HG03159 (cell line): ENCODE results near the gene FAM168B.
"Not testable (repeated sequence)": the region's sequence is repeated elsewhere in the genome, so short reads cannot be mapped to it uniquely, and the experiment has no call there.

Experiments used
- ATAC-seq: cut with Tn5 transposase; IDR thresholded peaks from one replicate; pipeline ENCODE4 v1.9.1; 2021; ENCODE audit warnings: mild to moderate bottlenecking, moderate library complexity; ENCODE audit not compliant: unreplicated experiment

FAM168B gene, protein sequence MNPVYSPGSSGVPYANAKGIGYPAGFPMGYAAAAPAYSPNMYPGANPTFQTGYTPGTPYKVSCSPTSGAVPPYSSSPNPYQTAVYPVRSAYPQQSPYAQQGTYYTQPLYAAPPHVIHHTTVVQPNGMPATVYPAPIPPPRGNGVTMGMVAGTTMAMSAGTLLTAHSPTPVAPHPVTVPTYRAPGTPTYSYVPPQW

DNA sequence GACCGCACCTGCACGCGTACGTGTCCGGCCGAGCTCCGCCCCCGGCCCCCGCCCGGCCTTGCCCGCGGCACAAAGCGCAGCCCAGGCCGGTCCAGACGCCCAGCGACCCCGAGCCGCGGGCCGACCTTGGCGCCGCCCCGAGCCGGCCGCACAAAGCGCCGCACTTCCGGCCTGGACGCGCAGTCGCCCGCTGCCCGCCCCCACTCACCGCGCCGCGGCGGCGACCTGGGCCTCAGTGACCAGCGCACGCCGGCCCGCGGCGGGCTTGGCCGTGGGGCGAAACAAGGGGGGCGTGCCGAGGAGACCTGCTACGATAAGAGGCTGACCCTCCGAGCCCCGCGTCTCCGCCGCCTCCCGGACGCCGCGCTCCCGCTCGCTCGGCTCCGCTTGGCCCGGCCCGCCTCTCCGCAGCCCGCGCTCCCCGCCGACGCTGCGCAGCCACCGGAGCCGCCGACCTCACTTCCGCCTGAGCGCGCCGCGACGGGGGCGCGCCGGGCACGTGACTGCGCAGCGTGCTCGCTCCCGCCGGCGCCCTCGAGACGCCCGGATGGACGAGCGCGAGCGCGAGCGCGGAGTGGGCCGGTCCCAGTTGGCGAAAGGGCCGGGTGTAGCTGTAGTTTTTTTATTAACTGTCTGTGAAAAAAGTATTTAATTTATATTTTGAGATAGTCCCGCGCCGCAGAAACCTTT is at the start of gene FAM168B:
TSS of gene FAM168B (minus strand) at position 455 of the 690 bp plus-strand sequence. CDS start 10,814 bp downstream, outside the sequence.
- peak; percentile 79 for ATAC-seq

DNA sequence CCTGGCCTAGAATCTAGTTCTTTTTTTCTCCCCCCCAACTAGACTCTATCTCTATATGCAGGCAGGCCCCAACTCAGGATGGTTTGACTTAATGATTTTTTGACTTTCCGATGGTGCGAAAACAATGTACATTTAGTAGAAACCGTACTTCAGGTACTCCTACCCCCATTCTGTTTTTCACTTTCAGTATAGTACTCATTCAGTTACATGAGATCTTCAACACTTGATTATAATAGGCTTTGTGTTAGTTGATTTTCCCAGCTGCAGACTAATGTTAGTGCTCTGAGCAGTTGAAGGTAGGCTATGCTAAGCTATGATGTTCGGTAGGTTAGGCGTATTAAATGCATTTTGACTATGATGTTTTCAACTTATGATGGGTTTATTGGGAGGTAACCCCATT is 49.6 kb upstream of the FAM168B start:
- ATAC-seq = no peak

- ATAC-seq = no peak
These were observed 47.3 kb upstream of the FAM168B start for GRCh38 chr2:131140581-131140980.

- ATAC-seq = no peak
These were observed 39.5 kb upstream of the FAM168B start for GRCh38 chr2:131132729-131133128.

DNA sequence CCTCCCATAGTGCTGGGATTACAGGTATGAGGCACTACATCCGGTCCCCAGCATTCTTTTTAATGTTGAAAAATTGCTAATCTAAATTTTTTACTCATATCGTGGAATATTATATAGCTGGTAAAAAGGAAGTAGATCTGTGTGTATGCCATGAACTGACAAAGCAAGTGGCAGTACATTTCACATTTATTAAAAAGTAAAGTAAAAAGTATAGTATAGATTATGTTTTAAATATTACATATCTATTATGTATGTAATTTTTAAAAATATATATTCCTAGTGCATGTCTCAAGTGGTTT is 37.0 kb upstream of the FAM168B start:
- no peak for ATAC-seq

DNA sequence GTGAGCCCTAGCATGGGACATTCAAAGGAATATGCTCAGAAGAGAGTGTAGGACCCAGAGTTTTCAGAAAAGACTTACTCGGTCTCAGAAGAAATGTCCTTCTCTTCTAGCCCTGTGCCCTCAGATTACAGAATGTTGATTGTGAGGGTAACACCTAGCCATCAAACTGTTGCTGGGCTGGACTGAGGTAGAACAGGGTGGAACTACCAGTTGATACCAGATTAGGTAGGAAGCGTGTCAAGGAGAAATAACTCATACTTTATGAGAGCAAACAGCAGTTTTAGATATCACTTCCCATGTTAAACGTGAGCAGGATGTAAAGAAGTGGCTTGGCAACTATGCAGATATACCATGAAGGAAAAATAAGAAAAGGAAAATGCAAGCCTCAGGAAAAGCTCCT is 34.7 kb upstream of the FAM168B start:
- no peak for ATAC-seq

- ATAC-seq = no peak
These were observed 33.8 kb upstream of the FAM168B start for GRCh38 chr2:131127076-131127475.

DNA sequence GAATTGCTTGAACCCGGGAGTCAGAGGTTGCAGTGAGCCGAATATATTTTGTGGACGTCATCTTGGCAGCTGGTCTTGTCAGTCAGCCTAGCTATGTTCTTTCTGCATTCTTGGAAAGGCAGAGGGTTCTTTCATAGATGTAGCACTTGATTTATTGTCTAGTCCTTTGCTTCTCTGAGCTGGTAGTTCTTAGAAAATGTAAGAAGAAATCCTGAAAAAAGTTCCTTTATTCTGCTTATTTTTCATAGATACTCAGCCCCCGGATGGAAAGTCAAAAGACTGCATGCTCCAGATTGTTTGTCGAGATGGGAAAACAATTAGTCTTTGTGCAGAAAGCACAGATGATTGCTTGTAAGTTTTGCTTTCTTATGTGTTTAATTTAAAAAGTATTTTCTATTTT is 33.2 kb upstream of the FAM168B start:
- no peak for ATAC-seq

GRCh38 chr2:131125195-131125757 is 32.0 kb upstream of the FAM168B start:
- ATAC-seq = no peak

GRCh38 chr2:131123192-131123591 is 29.9 kb upstream of the FAM168B start:
- ATAC-seq = no peak

DNA sequence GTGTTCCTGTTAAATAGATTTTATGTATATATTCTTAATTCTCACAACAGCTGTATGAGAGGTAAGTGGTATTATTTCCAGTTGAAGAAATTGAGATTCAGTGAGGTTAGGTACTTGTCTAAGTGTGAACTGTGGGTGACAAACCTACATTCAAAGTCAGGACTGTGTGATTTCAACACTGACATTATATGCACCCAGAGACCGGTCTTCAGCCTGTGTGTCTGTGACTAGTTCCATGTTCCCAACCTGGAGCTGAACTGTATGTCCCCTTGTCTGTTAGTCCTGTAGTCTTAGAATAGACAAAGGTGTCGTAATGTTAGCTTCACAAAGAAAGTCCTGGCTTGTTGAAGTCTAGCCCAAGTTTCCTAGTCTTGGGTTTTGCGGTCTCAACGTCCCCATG is 29.2 kb upstream of the FAM168B start:
- no peak for ATAC-seq

- no peak for ATAC-seq
These were observed 28.2 kb upstream of the FAM168B start for GRCh38 chr2:131121464-131121863.

- ATAC-seq = no peak
These were observed 27.6 kb upstream of the FAM168B start for GRCh38 chr2:131120815-131121317.

- ATAC-seq = no peak
These were observed 22.5 kb upstream of the FAM168B start for GRCh38 chr2:131115752-131116151.

DNA sequence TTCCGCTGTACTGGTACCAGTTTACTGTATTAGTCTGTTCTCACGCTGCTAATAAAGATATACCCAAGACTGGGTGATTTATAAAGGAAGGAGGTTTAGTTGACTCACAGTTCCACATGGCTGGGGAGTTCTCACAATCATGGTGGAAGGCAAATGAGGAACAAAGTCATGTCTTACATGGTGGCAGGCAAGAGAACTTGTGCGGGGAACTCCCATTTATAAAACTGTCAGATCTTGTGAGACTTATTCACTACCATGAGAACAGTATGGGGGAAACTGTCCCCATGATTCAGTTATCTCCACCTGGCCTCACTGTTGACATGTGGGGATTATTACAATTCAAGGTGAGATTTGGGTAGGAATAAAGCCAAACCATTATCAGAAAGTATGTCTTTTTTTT is 21.7 kb upstream of the FAM168B start:
- ATAC-seq = not testable (repeated sequence)

GRCh38 chr2:131113566-131114227 is 20.4 kb upstream of the FAM168B start:
- no peak for ATAC-seq

GRCh38 chr2:131112529-131112928 is 19.3 kb upstream of the FAM168B start:
- ATAC-seq = no peak

DNA sequence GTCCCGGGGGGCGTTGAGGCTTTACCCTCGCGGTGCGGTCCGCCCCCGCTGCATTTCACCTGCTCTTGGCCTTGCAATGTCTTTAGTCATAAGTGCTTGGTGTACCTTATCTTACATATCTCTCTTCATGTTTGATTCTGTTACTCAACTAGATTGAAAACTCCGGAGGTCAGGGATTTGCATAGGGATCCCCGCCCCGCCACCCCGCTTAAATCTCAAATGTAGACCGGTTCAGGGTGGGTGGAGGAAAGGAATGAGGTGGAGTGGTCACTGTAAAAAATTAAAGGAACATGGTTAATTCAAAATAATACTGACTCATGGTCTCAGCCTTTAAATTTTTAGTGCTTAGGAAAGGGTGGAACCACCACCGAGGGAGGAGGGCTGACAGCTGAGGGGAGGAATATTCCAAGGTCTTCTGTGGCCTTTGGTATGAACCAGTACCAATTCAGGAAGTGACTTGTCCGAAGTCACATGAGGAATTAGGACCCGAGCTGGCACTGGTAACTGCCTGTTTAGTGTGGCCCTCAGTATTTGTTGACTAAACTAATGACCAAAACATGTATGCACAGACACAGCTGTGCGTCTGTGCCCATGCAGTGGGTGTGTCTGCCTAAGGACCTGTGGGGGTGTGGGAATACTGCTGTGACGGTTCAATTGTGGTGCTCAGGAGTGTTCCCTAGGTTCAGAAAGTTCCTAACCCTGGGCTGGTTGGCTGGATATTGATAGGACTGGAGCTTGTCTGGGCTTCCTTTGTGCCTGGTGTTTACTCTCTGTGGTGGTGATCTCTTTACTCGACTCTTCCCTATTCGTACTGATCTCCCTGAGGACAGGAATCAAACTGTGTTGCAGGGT is 12.9 kb upstream of the FAM168B start:
- peak; percentile 33 for ATAC-seq

DNA sequence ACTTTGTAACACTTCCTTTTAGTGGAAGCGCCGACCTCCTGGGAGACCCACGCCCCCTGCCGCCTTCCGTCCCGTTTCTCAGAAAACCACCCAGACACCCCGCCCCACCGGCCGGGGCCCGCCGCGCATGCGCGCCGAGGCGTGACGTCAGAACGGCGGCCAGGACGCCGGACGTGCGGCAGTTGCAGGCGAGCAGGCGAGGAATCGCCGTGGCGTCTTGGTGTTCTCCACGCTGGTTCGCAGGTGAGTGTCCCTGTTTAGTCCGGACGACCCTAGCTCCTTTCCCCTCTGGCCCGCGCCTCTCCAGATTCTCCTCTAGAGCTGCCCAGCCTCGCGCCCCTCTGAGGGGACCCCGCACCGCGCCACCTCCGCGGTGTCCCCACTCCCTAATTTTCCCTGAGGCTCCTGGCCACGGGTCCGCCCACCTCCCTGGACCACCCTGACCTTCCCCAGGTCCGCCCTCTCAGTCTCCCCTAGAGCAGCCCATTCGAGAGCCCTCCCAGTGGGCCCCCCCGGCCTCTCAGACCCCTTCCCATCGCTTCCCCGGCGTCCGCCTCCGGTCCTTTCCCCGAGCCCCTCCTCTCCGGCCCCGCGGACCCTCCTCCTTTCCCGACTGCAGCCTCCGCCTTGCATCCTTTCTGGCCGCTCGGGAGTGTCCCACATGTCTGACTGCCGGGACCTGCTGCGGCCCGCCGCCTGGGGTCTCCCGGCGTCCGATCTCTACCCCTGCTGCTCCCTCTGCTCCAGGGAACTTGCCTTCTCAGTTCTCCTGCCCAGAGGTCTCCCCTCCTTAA is 12.1 kb upstream of the FAM168B start, which contains the start of gene PLEKHB2:
TSS of gene PLEKHB2 (plus strand) at position 181 of the 794 bp plus-strand sequence. CDS start 15,606 bp downstream, outside the sequence.
- ATAC-seq = peak; percentile 79
